Astrocyte (in vitro differentiated cells and primary cell): Measurements from ENCODE around the gene UBLCP1.

ENCODE experiments used
- CTCF ChIP-seq: IDR thresholded peaks from 2 replicates; pipeline ENCODE4 v1.5.1; 2011; ENCODE audit warnings: low read depth, mild to moderate bottlenecking, inconsistent platforms, low read length, moderate library complexity; ENCODE audit not compliant: insufficient read depth
- EZH2 ChIP-seq: IDR thresholded peaks from 2 replicates; pipeline ENCODE4 v1.6.1; 2012; ENCODE audit warnings: mild to moderate bottlenecking, low read length, inconsistent platforms; ENCODE audit not compliant: insufficient read depth

GRCh38 chr5:159269723-159270122 lies 6.6 kb downstream of the UBLCP1 start:
- no peak for TF ChIP-seq CTCF
- TF ChIP-seq EZH2 = no peak
